NCI-H2227 treated with DMSO at 0.1 percent for 48 hours (cell line): Measurements from ENCODE around the gene RCBTB2.

ENCODE experiments used
- DNase-seq: peaks from one replicate; lab custom pipeline; 2025; lab: John Stamatoyannopoulos, UW

The RCBTB2 gene

GRCh38 chr13:48448959-48449614 lies 83.8 kb downstream of the RCBTB2 start:
- DNase-seq: no peak

GRCh38 chr13:48448285-48448958 lies 84.5 kb downstream of the RCBTB2 start:
- no peak for DNase-seq

- no peak for DNase-seq
Measured at GRCh38 chr13:48446464-48446863, 86.4 kb downstream of the RCBTB2 start.

- no peak for DNase-seq
Measured at GRCh38 chr13:48443442-48444208, 89.3 kb downstream of the RCBTB2 start.
